B cell (primary cell): ENCODE measurements around the gene LPCAT1.

ENCODE experiments used
- CTCF ChIP-seq: fragments of 200-600 bp; IDR thresholded peaks from one replicate; pipeline ENCODE4 v1.8.0; 2022; ENCODE audit warnings: antibody characterized with exemption, mild to moderate bottlenecking
- EZH2 ChIP-seq: IDR thresholded peaks from 2 replicates; pipeline ENCODE4 v1.6.1; 2012; ENCODE audit warnings: borderline replicate concordance, low read depth, mild to moderate bottlenecking, moderate library complexity, low read length; ENCODE audit not compliant: insufficient read depth, poor library complexity, severe bottlenecking

GRCh38 chr5:1553539-1554409 is 30.0 kb upstream of the LPCAT1 start:
- TF ChIP-seq CTCF (no peak), EZH2 (no peak)
